Measurements from ENCODE around the gene DOK7.

- TF ChIP-seq CTCF (IDR thresholded peaks at IDR 0.05; ENCODE audit: borderline replicate concordance, extremely low read depth, low read length, poor library complexity, severe bottlenecking) (no peak), EZH2 (IDR thresholded peaks at IDR 0.05; ENCODE audit: borderline replicate concordance, low read depth, low read length, severe bottlenecking) (no peak)
Measured at GRCh38 chr4:3521621-3522325, 58.7 kb downstream of the DOK7 start.
